MCF 10A (cell line): ENCODE results near the gene AP3M1. TPM values are rescaled to one million over a fixed set of nuclear protein-coding genes. Genes with fewer than 3 reads are reported as not detected.

Experiments
- BruUV-seq: library from RNA; stranded (reverse); fragments of 400-500 nt; replicated peaks from 2 replicates; lab custom pipeline; 2021; lab: Mats Ljungman, UMichigan
- CTCF ChIA-PET: fragments of 300-600 bp; sonication (Branson Sonifier 250); formaldehyde crosslinking; extraction: SDS; loops from one replicate; lab custom pipeline; 2021; ENCODE audit warnings: antibody characterized with exemption, inconsistent platforms; lab: Yijun Ruan, JAX
- POLR2A ChIA-PET: fragments of 300-600, 350-650 bp; sonication (Branson Sonifier 250); formaldehyde crosslinking; extraction: SDS; loops from one replicate; lab custom pipeline; 2020; ENCODE audit warnings: antibody characterized with exemption, inconsistent platforms; lab: Yijun Ruan, JAX
- DNase-seq: peaks from one replicate; pipeline ENCODE4 v3.0.0-alpha.2; 2018; ENCODE audit not compliant: unreplicated experiment
- H3K27ac Mint-ChIP-seq: one replicate; pipeline ENCODE4 v1.8.0; 2022; ENCODE audit warnings: mild to moderate bottlenecking, low read depth, mixed read lengths; ENCODE audit not compliant: unreplicated experiment
- H3K27me3 Mint-ChIP-seq: one replicate; pipeline ENCODE4 v1.8.0; 2022; ENCODE audit warnings: mixed read lengths; ENCODE audit not compliant: insufficient read depth, unreplicated experiment
- H3K36me3 Mint-ChIP-seq: one replicate; pipeline ENCODE4 v1.8.0; 2022; ENCODE audit warnings: mild to moderate bottlenecking, moderate library complexity, mixed read lengths; ENCODE audit not compliant: insufficient read depth, unreplicated experiment
- H3K4me1 Mint-ChIP-seq: one replicate; pipeline ENCODE4 v1.8.0; 2022; ENCODE audit warnings: mixed read lengths; ENCODE audit not compliant: insufficient read depth, unreplicated experiment
- H3K4me3 Mint-ChIP-seq: one replicate; pipeline ENCODE4 v1.8.0; 2022; ENCODE audit warnings: mild to moderate bottlenecking, moderate library complexity, mixed read lengths; ENCODE audit not compliant: unreplicated experiment
- H3K9me3 Mint-ChIP-seq: one replicate; pipeline ENCODE4 v1.8.0; 2022; ENCODE audit warnings: mixed read lengths; ENCODE audit not compliant: unreplicated experiment
- CTCF ChIP-seq: fragments of 200-600 bp; IDR thresholded peaks from one replicate; pipeline ENCODE4 v1.8.0; 2022; ENCODE audit warnings: antibody characterized with exemption, mild to moderate bottlenecking; ENCODE audit not compliant: unreplicated experiment
- intact Hi-C: fragments of 100-400 bp; cut with micrococcal nuclease; formaldehyde crosslinking; loops from 2 replicates; pipeline ENCODE4 v1.14.1; 2022
- total RNA-seq: library from RNA; stranded (reverse); gene quantifications from 2 replicates; pipeline ENCODE4 v1.2.3, GENCODE V29; 2022

Gene AP3M1
- total RNA-seq, 1 experiment from 2014 or later = 31.2 TPM

- CTCF ChIA-PET = interaction anchor here (1.3 kb wide), 1 partner anchor 8 kb away, joined by 4 read pairs; no protein-coding TSS in a partner anchor
- no peak for TF ChIP-seq CTCF
- BruUV-seq = no TSS peak
- Mint-ChIP-seq H3K4me1 (no peaks in the 10 kb centered on the region), H3K27ac (no peak overlapping the region), H3K36me3 (peaks cover 14% of the 10 kb centered on the region), H3K4me3 (no peak overlapping the region), H3K9me3 (no peaks in the 10 kb centered on the region), H3K27me3 (no peaks in the 10 kb centered on the region)
- intact Hi-C loops = no loop called here
- no peak for DNase-seq
- POLR2A ChIA-PET = interaction anchor here (1.2 to 2.9 kb wide), 7 partner anchors 8 to 25 kb away, joined by 4 to 12 read pairs (median 6); partner anchors contain the start of genes ADK and AP3M1
These were observed 14.3 kb upstream of the AP3M1 start for GRCh38 chr10:74164716-74165529.

GRCh38 chr10:74163319-74164068 lies 12.9 kb upstream of the AP3M1 start:
- Mint-ChIP-seq H3K9me3 (no peaks in the 10 kb centered on the region), H3K4me3 (no peak overlapping the region), H3K27ac (no peak overlapping the region), H3K36me3 (peaks cover 8% of the 10 kb centered on the region), H3K4me1 (no peaks in the 10 kb centered on the region), H3K27me3 (no peaks in the 10 kb centered on the region)
- no peak for TF ChIP-seq CTCF
- ChIA-PET CTCF (no interaction called here), POLR2A (interaction anchor here (0.6 kb wide), 1 partner anchor 29 kb away, joined by 3 read pairs; no protein-coding TSS in a partner anchor)
- intact Hi-C loops = no loop called here
- DNase-seq = no peak
- no TSS peak for BruUV-seq

- POLR2A ChIA-PET = interaction anchor here (0.8 kb wide), 1 partner anchor 16 kb away, joined by 4 read pairs; no protein-coding TSS in a partner anchor
- TF ChIP-seq CTCF = no peak
- Mint-ChIP-seq H3K36me3 (peaks cover 18% of the 10 kb centered on the region), H3K27ac (no peak overlapping the region), H3K27me3 (no peaks in the 10 kb centered on the region), H3K4me1 (peaks cover 9% of the 10 kb centered on the region), H3K9me3 (no peaks in the 10 kb centered on the region), H3K4me3 (no peak overlapping the region)
- no TSS peak for BruUV-seq
- intact Hi-C loops = no loop called here
- CTCF ChIA-PET = no interaction called here
- no peak for DNase-seq
These were observed 9.4 kb upstream of the AP3M1 start for GRCh38 chr10:74160013-74160412.

DNA sequence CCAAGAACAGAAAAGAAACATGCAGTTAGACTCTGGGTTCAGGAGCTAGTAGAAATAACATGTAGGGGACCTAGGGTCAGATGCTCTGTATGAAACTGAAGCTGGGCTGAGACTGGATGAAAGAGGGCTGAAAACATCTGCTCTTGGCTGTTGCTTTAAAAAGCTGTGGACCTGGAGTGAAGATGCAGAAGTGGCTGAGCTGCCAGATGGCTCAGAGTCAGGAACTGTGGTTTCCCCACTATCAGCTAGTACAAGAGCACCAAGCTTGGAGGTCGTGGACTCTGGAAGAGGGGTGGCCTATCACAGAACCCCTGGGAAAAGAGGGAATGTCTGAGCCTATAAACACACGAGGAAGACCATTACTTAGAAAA lies 6.3 kb upstream of the AP3M1 start:
- no peaks in the 10 kb centered on the region for H3K9me3 Mint-ChIP-seq
- no TSS peak for BruUV-seq
- DNase-seq = no peak
- no peak overlapping the region for H3K4me3 Mint-ChIP-seq
- no peaks in the 10 kb centered on the region for H3K27me3 Mint-ChIP-seq
- peak overlapping the region; percentile 15 for H3K27ac Mint-ChIP-seq
- POLR2A ChIA-PET = interaction anchor here (1.2 to 7.0 kb wide), 5 partner anchors 8 to 32 kb away, joined by 3 to 91 read pairs (median 5); no protein-coding TSS in a partner anchor
- H3K4me1 Mint-ChIP-seq = peaks cover 26% of the 10 kb centered on the region
- intact Hi-C loops = no loop called here
- H3K36me3 Mint-ChIP-seq = peaks cover 17% of the 10 kb centered on the region
- no peak for TF ChIP-seq CTCF
- CTCF ChIA-PET = interaction anchor here (0.6 to 1.4 kb wide), 6 partner anchors 9 to 1081 kb away, joined by 3 to 6 read pairs (median 4); no protein-coding TSS in a partner anchor
